K562 (cell line): ENCODE results near the gene BRD7. TPM values are rescaled to one million over a fixed set of nuclear protein-coding genes. Genes with fewer than 3 reads are reported as not detected.

Experiments
- ATF6 ChIP-seq: sonication (generic); formaldehyde crosslinking; IDR thresholded peaks from 2 replicates; pipeline ENCODE4 v1.4.0; 2020; ENCODE audit warnings: mild to moderate bottlenecking, missing genetic modification reagents
- ETS2 ChIP-seq: IDR thresholded peaks from 2 replicates; pipeline ENCODE4 v1.6.1; 2016; ENCODE audit warnings: borderline replicate concordance, missing genetic modification characterization, mild to moderate bottlenecking, moderate library complexity, missing compliant biosample characterization; ENCODE audit not compliant: poor library complexity, severe bottlenecking
- GATA2 ChIP-seq: sonication (generic); formaldehyde crosslinking; IDR thresholded peaks from 2 replicates; pipeline ENCODE4 v1.4.0; 2020; ENCODE audit warnings: mild to moderate bottlenecking, missing genetic modification reagents
- HOMEZ ChIP-seq: fragments of 250-450 bp; sonication (Bioruptor Pico); IDR thresholded peaks from 2 replicates; pipeline ENCODE4 v1.4.0; 2020; ENCODE audit warnings: mild to moderate bottlenecking, moderate library complexity
- HSF4 ChIP-seq: fragments of 250-450 bp; sonication (Bioruptor Pico); IDR thresholded peaks from 2 replicates; pipeline ENCODE4 v2.1.2; 2022; ENCODE audit warnings: mild to moderate bottlenecking, moderate library complexity, borderline replicate concordance
- IRF2 ChIP-seq: sonication (generic); formaldehyde crosslinking; IDR thresholded peaks from 2 replicates; pipeline ENCODE4 v1.8.1; 2022; ENCODE audit warnings: mild to moderate bottlenecking, missing genetic modification reagents
- KDM5B ChIP-seq: fragments of 200-600 bp; sonication (generic); IDR thresholded peaks from 2 replicates; pipeline ENCODE4 v1.6.1; 2012; ENCODE audit warnings: low read depth, mild to moderate bottlenecking, moderate library complexity, low read length, control low read depth, inconsistent platforms; ENCODE audit not compliant: insufficient replicate concordance
- KLF1 ChIP-seq: fragments of 450-650 bp; IDR thresholded peaks from 2 replicates; pipeline ENCODE4 v1.6.1; 2016; ENCODE audit warnings: missing genetic modification characterization, missing compliant biosample characterization
- KLF13 ChIP-seq: fragments of 450-650 bp; IDR thresholded peaks from 2 replicates; pipeline ENCODE4 v1.6.1; 2016; ENCODE audit warnings: missing genetic modification characterization, low read depth, mild to moderate bottlenecking, missing compliant biosample characterization, moderate library complexity, borderline replicate concordance
- MIER1 ChIP-seq: fragments of 450-650 bp; IDR thresholded peaks from 2 replicates; pipeline ENCODE4 v1.6.1; 2016; ENCODE audit warnings: antibody characterized with exemption, mild to moderate bottlenecking, low read depth
- PHB2 ChIP-seq: fragments of 450-650 bp; IDR thresholded peaks from 2 replicates; pipeline ENCODE4 v1.6.1; 2017; ENCODE audit warnings: low read depth
- PREB ChIP-seq: sonication (generic); formaldehyde crosslinking; IDR thresholded peaks from 2 replicates; pipeline ENCODE4 v1.8.1; 2023; ENCODE audit warnings: mild to moderate bottlenecking, missing genetic modification reagents
- RBM17 ChIP-seq: fragments of 200-400 bp; formaldehyde crosslinking; IDR thresholded peaks from 2 replicates; pipeline ENCODE4 v1.6.1; 2017; ENCODE audit warnings: low read depth, mild to moderate bottlenecking, low read length, borderline replicate concordance
- STAT5A ChIP-seq: IDR thresholded peaks from 2 replicates; pipeline ENCODE4 v1.6.1; 2012; ENCODE audit warnings: low read length, inconsistent platforms, borderline replicate concordance
- THAP7 ChIP-seq: fragments of 250-450 bp; sonication (Bioruptor Pico); IDR thresholded peaks from 2 replicates; pipeline ENCODE4 v1.5.0; 2021
- ZBTB33 ChIP-seq: sonication (generic); formaldehyde crosslinking; IDR thresholded peaks from 2 replicates; pipeline ENCODE4 v1.8.1; 2023; ENCODE audit warnings: mild to moderate bottlenecking, missing genetic modification reagents
- ZBTB7A ChIP-seq: IDR thresholded peaks from 2 replicates; pipeline ENCODE4 v1.6.1; 2011; ENCODE audit warnings: low read depth, mild to moderate bottlenecking, low read length, moderate library complexity, borderline replicate concordance; ENCODE audit not compliant: control insufficient read depth
- ZNF551 ChIP-seq: fragments of 250-450 bp; sonication (Bioruptor Pico); IDR thresholded peaks from 2 replicates; pipeline ENCODE4 v1.5.0; 2021; ENCODE audit warnings: mild to moderate bottlenecking, moderate library complexity
- ZNF57 ChIP-seq: fragments of 450-650 bp; formaldehyde crosslinking; IDR thresholded peaks from 2 replicates; pipeline ENCODE4 v1.4.0; 2020; ENCODE audit warnings: mild to moderate bottlenecking, moderate library complexity
- polyA plus RNA-seq, 8 experiments: library from polyadenylated mRNA; depleted of rRNA in 4 of 8; stranded (reverse) in 5 of 8; unstranded in 3 of 8; fragments of >200 nt; fragmentation: Nextera tagmentation in 2 of 8; fragmentation: Illumina TruSeq in 1 of 8; extraction: Ambion mirVana in 2 of 8; extraction: Trizol in 1 of 8; gene quantifications; 2 replicates each; pipeline versions ENCODE4 v1.2.1 to v1.2.3, GENCODE V29; 2011 to 2014; ENCODE audit warnings: inconsistent platforms in 1 of 8, missing spikeins in 1 of 8
- total RNA-seq, 7 experiments: library from RNA; depleted of rRNA in 6 of 7; stranded (reverse); fragments of >200 nt in 6 of 7; fragmentation: Illumina TruSeq in 2 of 7; extraction: Trizol in 2 of 7; gene quantifications; 2 replicates each; pipeline versions ENCODE4 v1.2.1 to v1.2.3, GENCODE V29; 2011 to 2021; ENCODE audit warnings: low replicate concordance in 1 of 7

Gene BRD7
- total and polyA plus RNA-seq, 9 of the 15 experiments (the other 6 are each of a cell fraction or from before 2014, with no cell fraction given), result 20.6 to 101 (median 68.7) TPM

- TF ChIP-seq STAT5A, result no peak
- TF ChIP-seq PREB (CRISPR knock-in tag), result no peak
- no peak for TF ChIP-seq RBM17
- TF ChIP-seq THAP7 (CRISPR knock-in tag), result no peak
- TF ChIP-seq ZNF57 (CRISPR knock-in tag), result no peak
- TF ChIP-seq KLF13, result no peak
- TF ChIP-seq KDM5B, result no peak
- no peak for TF ChIP-seq ETS2 (tag)
- TF ChIP-seq ZNF551 (CRISPR knock-in tag), result no peak
- no peak for TF ChIP-seq ZBTB33 (CRISPR knock-in tag)
- TF ChIP-seq KLF1 (tag), result no peak
- TF ChIP-seq GATA2 (CRISPR knock-in tag), result no peak
- no peak for TF ChIP-seq MIER1
- no peak for TF ChIP-seq HOMEZ (CRISPR knock-in tag)
- no peak for TF ChIP-seq PHB2
- no peak for TF ChIP-seq HSF4 (CRISPR knock-in tag)
- TF ChIP-seq ZBTB7A, result peak; percentile 87; the same call in 1 of the 2 replicates
- no peak for TF ChIP-seq IRF2 (CRISPR knock-in tag)
- 0 out of 2 replicates have a peak, but pooled peaks have one; percentile 47 for TF ChIP-seq ATF6 (CRISPR knock-in tag)
Measured at GRCh38 chr16:50266337-50267091, 102.3 kb downstream of the BRD7 start, which contains the start of gene ADCY7 (continued).
